ENCODE measurements around the gene KRABD2.

The KRABD2 gene

DNA sequence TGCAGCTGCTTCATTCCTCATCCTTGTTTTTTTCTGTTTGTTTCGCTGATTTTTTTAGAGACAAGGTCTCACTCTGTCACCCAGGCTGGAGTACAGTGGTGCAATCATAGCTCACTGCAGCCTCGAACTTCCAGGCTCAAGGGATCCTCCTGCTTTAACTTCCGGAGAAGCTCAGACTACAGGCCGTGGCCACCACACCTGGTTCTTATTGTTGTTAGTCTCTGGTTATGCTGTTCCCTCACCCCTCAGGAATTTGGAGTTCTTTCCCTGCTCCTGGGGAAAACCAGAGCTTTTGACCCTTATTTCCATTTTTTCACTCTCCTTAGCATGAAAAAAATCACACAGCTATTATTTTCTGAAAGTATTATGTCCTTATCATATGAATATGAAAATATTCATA, 35.0 kb downstream of the KRABD2 start:
- no peaks in the 10 kb centered on the region for H3K4me1 ChIP-seq (ENCODE audit: control insufficient read depth, low read length)
- H3K27me3 ChIP-seq (ENCODE audit: control insufficient read depth, low read length) = peaks cover 17% of the 10 kb centered on the region
- no peak overlapping the region for H3K27ac ChIP-seq (ENCODE audit: low read depth, low read length)
- H3K79me2 ChIP-seq (ENCODE audit: control insufficient read depth, low read length) = no peaks in the 10 kb centered on the region
- no peak overlapping the region for H3K4me2 ChIP-seq (ENCODE audit: low read length)
- no peaks in the 10 kb centered on the region for H3K36me3 ChIP-seq (ENCODE audit: control insufficient read depth, low read length)
- H3K4me3 ChIP-seq (ENCODE audit: low read length) = no peak overlapping the region
- H4K20me1 ChIP-seq (ENCODE audit: control insufficient read depth, insufficient read depth, low read depth, low read length) = no peaks in the 10 kb centered on the region
- H3K9me3 ChIP-seq (ENCODE audit: control insufficient read depth, insufficient read depth, low read length) = no peaks in the 10 kb centered on the region
- H3F3A ChIP-seq (ENCODE audit: control insufficient read depth, insufficient read depth) = no peaks in the 10 kb centered on the region
- no peaks in the 10 kb centered on the region for H3K9me2 ChIP-seq (replicated peaks; ENCODE audit: control insufficient read depth, low read length)
- TF ChIP-seq EZH2phosphoT487 (IDR thresholded peaks at IDR 0.05; ENCODE audit: borderline replicate concordance, low read length) = no peak
- TF ChIP-seq CTCF (IDR thresholded peaks at IDR 0.05; ENCODE audit: low read depth, low read length, poor library complexity, severe bottlenecking) = no peak

DNA sequence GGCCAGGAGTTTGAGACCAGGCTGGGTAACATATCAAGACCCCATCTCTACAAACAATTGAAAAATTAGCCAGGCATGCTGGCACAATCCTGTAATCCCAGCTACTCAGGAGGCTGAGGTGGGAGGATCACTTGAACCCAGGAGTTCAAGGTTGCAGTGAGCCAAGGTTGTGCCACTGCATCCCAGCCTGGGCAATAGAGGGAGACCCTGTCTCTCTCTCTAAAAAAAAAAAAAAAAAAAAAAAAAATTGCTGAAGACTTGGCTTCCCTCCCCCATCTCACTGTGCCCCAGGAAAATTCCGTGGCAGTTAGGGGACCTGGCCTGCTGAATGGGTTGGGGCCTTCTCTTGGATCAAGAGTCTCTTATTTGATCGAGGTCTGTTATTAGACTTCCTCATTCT, 37.0 kb downstream of the KRABD2 start, which contains the start of gene ODF4:
TSS of gene ODF4 (plus strand) at position 301 of the 400 bp plus-strand sequence. CDS start 212 bp downstream, outside the sequence.
- Histone ChIP-seq H3K36me3 (ENCODE audit: control insufficient read depth, low read length) (no peaks in the 10 kb centered on the region), H4K20me1 (ENCODE audit: control insufficient read depth, insufficient read depth, low read depth, low read length) (no peaks in the 10 kb centered on the region)

DNA sequence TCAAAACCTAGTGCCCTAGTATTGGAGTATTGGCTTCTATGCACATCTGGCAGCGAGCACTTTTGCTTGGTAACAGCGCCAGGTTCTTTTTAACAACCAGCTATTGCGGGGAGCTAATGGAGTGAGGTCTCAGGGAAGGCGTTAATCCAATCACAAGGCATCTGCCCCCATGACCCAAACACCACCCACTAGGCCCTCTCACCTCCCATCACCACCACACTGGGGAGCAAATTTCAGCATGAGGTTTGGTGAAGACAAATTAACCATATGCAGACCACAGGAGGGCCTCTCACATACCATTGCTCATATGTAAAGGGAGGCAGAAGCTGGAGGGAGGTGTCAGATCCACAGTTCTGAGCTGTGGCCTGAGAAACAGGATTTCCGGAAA, 37.8 kb downstream of the KRABD2 start:
- no peaks in the 10 kb centered on the region for H3K79me2 ChIP-seq (ENCODE audit: control insufficient read depth, low read length)
- H3K4me2 ChIP-seq (ENCODE audit: low read length) = no peak overlapping the region
- H3K27me3 ChIP-seq (ENCODE audit: control insufficient read depth, low read length) = peaks cover 7% of the 10 kb centered on the region; the same call in 1 of the 2 replicates
- TF ChIP-seq CTCF (IDR thresholded peaks at IDR 0.05; ENCODE audit: low read depth, low read length, poor library complexity, severe bottlenecking) (no peak), EZH2phosphoT487 (IDR thresholded peaks at IDR 0.05; ENCODE audit: borderline replicate concordance, low read length) (no peak)
- no peaks in the 10 kb centered on the region for H3K9me3 ChIP-seq (ENCODE audit: control insufficient read depth, insufficient read depth, low read length)
- H3K36me3 ChIP-seq (ENCODE audit: control insufficient read depth, low read length) = no peaks in the 10 kb centered on the region
- no peak overlapping the region for H3K27ac ChIP-seq (ENCODE audit: low read depth, low read length)
- no peaks in the 10 kb centered on the region for H4K20me1 ChIP-seq (ENCODE audit: control insufficient read depth, insufficient read depth, low read depth, low read length)
- H3K4me1 ChIP-seq (ENCODE audit: control insufficient read depth, low read length) = no peaks in the 10 kb centered on the region
- no peaks in the 10 kb centered on the region for H3F3A ChIP-seq (ENCODE audit: control insufficient read depth, insufficient read depth)
- no peak overlapping the region for H3K4me3 ChIP-seq (ENCODE audit: low read length)
- H3K9me2 ChIP-seq (replicated peaks; ENCODE audit: control insufficient read depth, low read length) = no peaks in the 10 kb centered on the region

More for the DNA sequence above, 37.0 kb downstream of the KRABD2 start, which contains the start of gene ODF4:
- Histone ChIP-seq H3K9me2 (replicated peaks; ENCODE audit: control insufficient read depth, low read length) (no peaks in the 10 kb centered on the region), H3K4me3 (ENCODE audit: low read length) (no peak within 1 kb of the TSS), H3F3A (ENCODE audit: control insufficient read depth, insufficient read depth) (no peaks in the 10 kb centered on the region), H3K4me1 (ENCODE audit: control insufficient read depth, low read length) (no peaks in the 10 kb centered on the region), H3K79me2 (ENCODE audit: control insufficient read depth, low read length) (no peaks in the 10 kb centered on the region), H3K4me2 (ENCODE audit: low read length) (no peak within 1 kb of the TSS), H3K27ac (ENCODE audit: low read depth, low read length) (no peak within 1 kb of the TSS), H3K9me3 (ENCODE audit: control insufficient read depth, insufficient read depth, low read length) (no peaks in the 10 kb centered on the region), H3K27me3 (ENCODE audit: control insufficient read depth, low read length) (peaks cover 7% of the 10 kb centered on the region; the same call in 1 of the 2 replicates)
- TF ChIP-seq EZH2phosphoT487 (IDR thresholded peaks at IDR 0.05; ENCODE audit: borderline replicate concordance, low read length) = no peak
- no peak for TF ChIP-seq CTCF (IDR thresholded peaks at IDR 0.05; ENCODE audit: low read depth, low read length, poor library complexity, severe bottlenecking)
